H9 (cell line): ENCODE measurements around the gene NCOA1. TPM values are rescaled to one million over a fixed set of nuclear protein-coding genes. Genes with fewer than 3 reads are reported as not detected.
"Not testable (repeated sequence)": the region's sequence is repeated elsewhere in the genome, so short reads cannot be mapped to it uniquely, and the experiment has no call there.

Source experiments
- DNase-seq: peaks from one replicate; pipeline ENCODE4 v3.0.0-alpha.2; 2017
- H2AFZ ChIP-seq: one replicate; pipeline ENCODE4 v1.6.1; 2013; ENCODE audit warnings: mild to moderate bottlenecking, low read length, control low read depth, moderate library complexity
- H2AK5ac ChIP-seq: 2 replicates; pipeline ENCODE4 v1.6.1; 2013; ENCODE audit warnings: low read length, control low read depth, mixed read lengths; ENCODE audit not compliant: insufficient read length
- H2BK120ac ChIP-seq: one replicate; pipeline ENCODE4 v1.6.1; 2013; ENCODE audit warnings: low read depth, mild to moderate bottlenecking, low read length, control low read depth, inconsistent platforms; ENCODE audit not compliant: poor library complexity, severe bottlenecking
- H2BK12ac ChIP-seq: 2 replicates; pipeline ENCODE4 v1.6.1; 2013; ENCODE audit warnings: low read length, control low read depth, mixed read lengths, low read depth; ENCODE audit not compliant: insufficient read length
- H2BK15ac ChIP-seq: 2 replicates; pipeline ENCODE4 v1.6.1; 2013; ENCODE audit warnings: low read depth, low read length, control low read depth
- H2BK20ac ChIP-seq: one replicate; pipeline ENCODE4 v1.6.1; 2013; ENCODE audit warnings: low read depth, mild to moderate bottlenecking, low read length, control low read depth, inconsistent platforms; ENCODE audit not compliant: poor library complexity, severe bottlenecking
- H2BK5ac ChIP-seq: 2 replicates; pipeline ENCODE4 v1.6.1; 2013; ENCODE audit warnings: low read length, control low read depth, mixed read lengths; ENCODE audit not compliant: insufficient read length
- H3K14ac ChIP-seq: 2 replicates; pipeline ENCODE4 v1.6.1; 2013; ENCODE audit warnings: low read length, control low read depth; ENCODE audit not compliant: insufficient read depth
- H3K18ac ChIP-seq: 2 replicates; pipeline ENCODE4 v1.6.1; 2013; ENCODE audit warnings: low read depth, mild to moderate bottlenecking, mixed read lengths, low read length, control low read depth; ENCODE audit not compliant: insufficient read length
- H3K23ac ChIP-seq: 2 replicates; pipeline ENCODE4 v1.6.1; 2013; ENCODE audit warnings: low read length, control low read depth, mixed read lengths, low read depth; ENCODE audit not compliant: insufficient read length
- H3K23me2 ChIP-seq: 2 replicates; pipeline ENCODE4 v1.6.1; 2013; ENCODE audit warnings: low read depth, mild to moderate bottlenecking, mixed read lengths, low read length, control low read depth; ENCODE audit not compliant: insufficient read length, poor library complexity, severe bottlenecking
- H3K27ac ChIP-seq: 2 replicates; pipeline ENCODE4 v1.5.1; 2013; ENCODE audit warnings: low read length, control low read depth, mixed read lengths, low read depth; ENCODE audit not compliant: insufficient read length
- H3K27me3 ChIP-seq: 2 replicates; pipeline ENCODE4 v1.6.1; 2013; ENCODE audit warnings: low read length, control low read depth, inconsistent platforms; ENCODE audit not compliant: insufficient read depth
- H3K4ac ChIP-seq: 2 replicates; pipeline ENCODE4 v1.6.1; 2013; ENCODE audit warnings: low read depth, mild to moderate bottlenecking, control low read depth, inconsistent platforms, low read length, moderate library complexity
- H3K4me1 ChIP-seq: 2 replicates; pipeline ENCODE4 v1.6.1; 2013; ENCODE audit warnings: low read length, control low read depth, inconsistent platforms; ENCODE audit not compliant: insufficient read depth
- H3K4me2 ChIP-seq: 2 replicates; pipeline ENCODE4 v1.6.1; 2013; ENCODE audit warnings: low read length, control low read depth, mixed read lengths; ENCODE audit not compliant: insufficient read length, insufficient read depth
- H3K56ac ChIP-seq: 2 replicates; pipeline ENCODE4 v1.6.1; 2013; ENCODE audit warnings: low read depth, mild to moderate bottlenecking, mixed read lengths, low read length, control low read depth; ENCODE audit not compliant: insufficient read length
- H3K79me1 ChIP-seq: 2 replicates; pipeline ENCODE4 v1.6.1; 2013; ENCODE audit warnings: low read depth, mild to moderate bottlenecking, moderate library complexity, low read length, control low read depth, inconsistent platforms; ENCODE audit not compliant: insufficient read depth, poor library complexity, severe bottlenecking
- H3K79me2 ChIP-seq: 2 replicates; pipeline ENCODE4 v1.6.1; 2013; ENCODE audit warnings: low read length, control low read depth, inconsistent platforms; ENCODE audit not compliant: insufficient read depth
- H3K9ac ChIP-seq: 2 replicates; pipeline ENCODE4 v1.6.1; 2013; ENCODE audit warnings: low read length, control low read depth, mixed read lengths; ENCODE audit not compliant: insufficient read length; ENCODE audit errors: extremely low read depth
- H3K9me3 ChIP-seq: one replicate; pipeline ENCODE4 v1.6.1; 2013; ENCODE audit warnings: low read depth, low read length, inconsistent platforms; ENCODE audit not compliant: control insufficient read depth
- H3T11ph ChIP-seq: one replicate; pipeline ENCODE4 v1.6.1; 2013; ENCODE audit warnings: mild to moderate bottlenecking, low read length, control low read depth, inconsistent platforms
- H4K20me1 ChIP-seq: one replicate; pipeline ENCODE4 v1.6.1; 2013; ENCODE audit not compliant: control insufficient read depth, insufficient read length, insufficient read depth
- H4K5ac ChIP-seq: 2 replicates; pipeline ENCODE4 v1.6.1; 2013; ENCODE audit warnings: low read depth, mild to moderate bottlenecking, mixed read lengths, low read length, control low read depth; ENCODE audit not compliant: insufficient read length
- H4K8ac ChIP-seq: replicated peaks from 2 replicates; pipeline ENCODE4 v1.6.1; 2013; ENCODE audit warnings: low read length, control low read depth, mixed read lengths, low read depth; ENCODE audit not compliant: insufficient read length
- H4K91ac ChIP-seq: 2 replicates; pipeline ENCODE4 v1.6.1; 2013; ENCODE audit warnings: low read depth, mild to moderate bottlenecking, moderate library complexity, mixed read lengths, low read length, control low read depth; ENCODE audit not compliant: insufficient read length
- H3K27ac Mint-ChIP-seq, 3 experiments: 2 replicates in 2 of 3; 3 replicates in 1 of 3; pipeline ENCODE4 v1.8.0; 2020 to 2021; ENCODE audit warnings: mixed read lengths in 3 of 3, mild to moderate bottlenecking in 1 of 3, moderate library complexity in 1 of 3
- H3K27me3 Mint-ChIP-seq: 2 replicates; pipeline ENCODE4 v1.8.0; 2021; ENCODE audit warnings: low read depth, mild to moderate bottlenecking, moderate library complexity, mixed read lengths
- H3K36me3 Mint-ChIP-seq, 3 experiments: 2 replicates in 2 of 3; 3 replicates in 1 of 3; pipeline ENCODE4 v1.8.0; 2020 to 2021; ENCODE audit warnings: low read depth in 3 of 3, mixed read lengths in 3 of 3; ENCODE audit not compliant: insufficient read depth in 1 of 3
- H3K4me1 Mint-ChIP-seq, 2 experiments: 2 replicates each; pipeline ENCODE4 v1.8.0; 2020; ENCODE audit warnings: mixed read lengths in 2 of 2
- H3K4me3 Mint-ChIP-seq, 2 experiments: 2 replicates in 1 of 2; 3 replicates in 1 of 2; pipeline ENCODE4 v1.8.0; 2020 to 2021; ENCODE audit warnings: mild to moderate bottlenecking in 2 of 2, mixed read lengths in 2 of 2, moderate library complexity in 1 of 2
- H3K9me3 Mint-ChIP-seq, 2 experiments: 2 replicates in 1 of 2; 3 replicates in 1 of 2; pipeline ENCODE4 v1.8.0; 2020; ENCODE audit warnings: mild to moderate bottlenecking in 2 of 2, mixed read lengths in 2 of 2, moderate library complexity in 1 of 2
- WGBS: extraction: QIAGEN DNeasy Blood & Tissue Kit; methylation state at CpG from one replicate; pipeline ENCODE4 v1.1.7; 2013; ENCODE audit warnings: missing lambda C conversion rate, low lambda C conversion rate, mixed read lengths; ENCODE audit not compliant: insufficient read length; ENCODE audit errors: extremely low coverage; 5-methylcytosine and 5-hydroxymethylcytosine counted together
- total RNA-seq: library from RNA; stranded (reverse); gene quantifications from 2 replicates; pipeline ENCODE4 v1.2.1, GENCODE V29; 2021

The NCOA1 gene
- total RNA-seq, 1 experiment from 2014 or later, result 14.8 TPM

DNA sequence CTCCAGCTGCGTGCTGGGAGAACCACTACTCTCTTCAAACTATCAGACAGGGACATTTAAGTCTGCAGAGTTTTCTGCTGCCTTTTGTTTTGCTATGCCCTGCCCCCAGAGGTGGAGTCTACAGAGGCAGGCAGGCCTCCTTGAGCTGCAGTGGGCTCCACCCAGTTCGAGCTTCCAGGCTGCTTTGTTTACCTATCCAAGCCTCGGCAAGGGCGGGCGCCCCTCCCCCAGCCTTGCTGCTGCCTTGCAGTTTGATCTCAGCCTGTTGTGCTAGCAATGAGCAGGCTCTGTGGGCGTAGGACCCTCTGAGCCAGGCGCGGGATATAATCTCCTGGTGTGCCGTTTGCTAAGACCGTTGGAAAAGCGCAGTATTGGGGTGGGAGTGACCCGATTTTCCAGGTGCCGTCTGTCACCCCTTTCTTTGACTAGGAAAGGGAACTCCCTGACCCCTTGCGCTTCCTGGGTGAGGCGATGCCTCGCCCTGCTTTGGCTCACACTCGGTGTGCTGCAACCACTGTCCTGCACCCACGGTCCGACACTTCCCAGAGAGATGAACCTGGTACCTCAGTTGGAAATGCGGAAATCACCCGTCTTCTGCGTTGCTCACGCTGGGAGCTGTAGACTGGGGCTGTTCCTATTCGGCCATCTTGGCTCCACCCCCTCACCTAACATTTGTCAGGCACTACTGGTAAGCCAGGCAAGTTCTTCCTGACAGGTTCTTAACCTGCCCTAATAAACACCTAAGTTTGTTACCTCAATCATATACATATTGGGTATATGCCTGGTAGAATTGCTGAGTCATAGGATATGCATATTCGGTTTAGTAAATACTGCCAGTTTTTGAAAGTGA is 315.0 kb downstream of the NCOA1 start:
- not testable (repeated sequence) for H3K79me2 ChIP-seq, H3K79me1 ChIP-seq, H2BK20ac ChIP-seq, H3K4me1 ChIP-seq, DNase-seq, H3K56ac ChIP-seq, H4K20me1 ChIP-seq, H3K27ac ChIP-seq, H4K8ac ChIP-seq, H4K5ac ChIP-seq, H3K4me3 Mint-ChIP-seq, H3K4me1 Mint-ChIP-seq, H3T11ph ChIP-seq, H3K4me2 ChIP-seq, H3K23me2 ChIP-seq, H3K4ac ChIP-seq, H2AK5ac ChIP-seq, H2BK120ac ChIP-seq, H2BK12ac ChIP-seq, H3K18ac ChIP-seq, H3K27ac Mint-ChIP-seq, H2BK15ac ChIP-seq, H3K27me3 ChIP-seq, H3K27me3 Mint-ChIP-seq, H3K14ac ChIP-seq, H2BK5ac ChIP-seq, H4K91ac ChIP-seq, H3K9ac ChIP-seq, H2AFZ ChIP-seq, H3K23ac ChIP-seq
- no CpG with 5 or more reads among the region's 25 CpGs for WGBS
- H3K36me3 Mint-ChIP-seq, result peaks cover 59 to 81% (median 66%) of the 10 kb centered on the region in 3 experiments
- H3K9me3 Mint-ChIP-seq, result peaks cover 38 to 41% of the 10 kb centered on the region in 2 experiments
- H3K9me3 ChIP-seq, result peaks cover 13% of the 10 kb centered on the region
